MM.1S (cell line): ENCODE measurements around the gene AKAP13.

Experiments used
- DNase-seq: peaks from one replicate; pipeline ENCODE4 v3.0.0-alpha.2; 2015
- H2AFZ ChIP-seq: fragments of 300-600 bp; sonication (generic); 2 replicates; pipeline ENCODE4 v1.6.0; 2016; ENCODE audit warnings: antibody characterized with exemption, low read length
- H3F3A ChIP-seq: fragments of 300-600 bp; sonication (generic); 2 replicates; pipeline ENCODE4 v1.6.1; 2016; ENCODE audit warnings: mild to moderate bottlenecking, antibody characterized with exemption, low read length, moderate library complexity, mixed read lengths; ENCODE audit not compliant: insufficient read depth
- H3K27ac ChIP-seq: fragments of 300-600 bp; sonication (generic); 2 replicates; pipeline ENCODE4 v1.5.1; 2016; ENCODE audit warnings: mild to moderate bottlenecking, low read length
- H3K27me3 ChIP-seq: fragments of 300-600 bp; sonication (generic); replicated peaks from 2 replicates; pipeline ENCODE4 v1.6.0; 2016; ENCODE audit warnings: low read length; ENCODE audit not compliant: insufficient read depth
- H3K36me3 ChIP-seq: fragments of 300-600 bp; sonication (generic); replicated peaks from 2 replicates; pipeline ENCODE4 v1.6.1; 2016; ENCODE audit warnings: mild to moderate bottlenecking, low read length, mixed read lengths; ENCODE audit not compliant: insufficient read depth
- H3K4me1 ChIP-seq: fragments of 300-600 bp; sonication (generic); 2 replicates; pipeline ENCODE4 v1.6.1; 2016; ENCODE audit warnings: low read length, mixed read lengths
- H3K4me2 ChIP-seq: fragments of 300-600 bp; sonication (generic); 2 replicates; pipeline ENCODE4 v1.6.0; 2016; ENCODE audit warnings: low read depth, low read length
- H3K4me3 ChIP-seq: fragments of 300-600 bp; sonication (generic); 2 replicates; pipeline ENCODE4 v1.5.1; 2016; ENCODE audit warnings: low read length, mixed read lengths
- H3K79me2 ChIP-seq: fragments of 300-600 bp; sonication (generic); 2 replicates; pipeline ENCODE4 v1.6.1; 2016; ENCODE audit warnings: mixed run types, low read length, mixed read lengths
- H3K9ac ChIP-seq: fragments of 300-600 bp; sonication (generic); 2 replicates; pipeline ENCODE4 v1.6.1; 2016; ENCODE audit warnings: low read length, mixed read lengths
- H3K9me2 ChIP-seq: fragments of 300-600 bp; sonication (generic); replicated peaks from 2 replicates; pipeline ENCODE4 v1.6.1; 2016; ENCODE audit warnings: mild to moderate bottlenecking, low read length, mixed read lengths; ENCODE audit not compliant: insufficient read depth
- H3K9me3 ChIP-seq: fragments of 300-600 bp; sonication (generic); replicated peaks from 2 replicates; pipeline ENCODE4 v1.6.1; 2016; ENCODE audit warnings: mild to moderate bottlenecking, low read length, mixed read lengths; ENCODE audit not compliant: insufficient read depth
- H4K20me1 ChIP-seq: fragments of 300-600 bp; sonication (generic); 2 replicates; pipeline ENCODE4 v1.6.1; 2016; ENCODE audit warnings: mild to moderate bottlenecking, low read length, moderate library complexity, mixed read lengths; ENCODE audit not compliant: insufficient read depth
- CTCF ChIP-seq: fragments of 300-600 bp; sonication (generic); IDR thresholded peaks from 2 replicates; pipeline ENCODE4 v1.5.1; 2016; ENCODE audit warnings: antibody characterized with exemption, low read length, mixed read lengths
- EZH2 ChIP-seq: fragments of 300-600 bp; sonication (generic); optimal IDR thresholded peaks from 2 replicates; pipeline ENCODE3; 2017; ENCODE audit warnings: low read depth, mild to moderate bottlenecking, antibody characterized with exemption, low read length, mixed read lengths
- EZH2phosphoT487 ChIP-seq: fragments of 300-600 bp; sonication (generic); IDR thresholded peaks from 2 replicates; pipeline ENCODE4 v1.6.1; 2018; ENCODE audit warnings: antibody characterized with exemption, low read length

Gene AKAP13

GRCh38 chr15:85491691-85492090 is 111.3 kb downstream of the AKAP13 start:
- Histone ChIP-seq H3K4me1 (no peaks in the 10 kb centered on the region), H3K79me2 (no peaks in the 10 kb centered on the region), H3K36me3 (no peaks in the 10 kb centered on the region)

GRCh38 chr15:85492406-85492805 is 112.0 kb downstream of the AKAP13 start:
- H3K4me1 ChIP-seq: no peaks in the 10 kb centered on the region
- H3K36me3 ChIP-seq: no peaks in the 10 kb centered on the region
- H2AFZ ChIP-seq: no peak overlapping the region

More at GRCh38 chr15:85491691-85492090, 111.3 kb downstream of the AKAP13 start:
- H3K4me2 ChIP-seq: no peak overlapping the region
- TF ChIP-seq EZH2phosphoT487: no peak
- TF ChIP-seq CTCF: no peak
- no peak for TF ChIP-seq EZH2
- no peak for DNase-seq
- H3K27me3 ChIP-seq: no peaks in the 10 kb centered on the region
- no peaks in the 10 kb centered on the region for H4K20me1 ChIP-seq
- no peaks in the 10 kb centered on the region for H3K9me3 ChIP-seq
- H2AFZ ChIP-seq: no peak overlapping the region
- H3F3A ChIP-seq: no peaks in the 10 kb centered on the region
- H3K9me2 ChIP-seq: no peaks in the 10 kb centered on the region
- no peak overlapping the region for H3K27ac ChIP-seq
- no peak overlapping the region for H3K4me3 ChIP-seq
- no peak overlapping the region for H3K9ac ChIP-seq

DNA sequence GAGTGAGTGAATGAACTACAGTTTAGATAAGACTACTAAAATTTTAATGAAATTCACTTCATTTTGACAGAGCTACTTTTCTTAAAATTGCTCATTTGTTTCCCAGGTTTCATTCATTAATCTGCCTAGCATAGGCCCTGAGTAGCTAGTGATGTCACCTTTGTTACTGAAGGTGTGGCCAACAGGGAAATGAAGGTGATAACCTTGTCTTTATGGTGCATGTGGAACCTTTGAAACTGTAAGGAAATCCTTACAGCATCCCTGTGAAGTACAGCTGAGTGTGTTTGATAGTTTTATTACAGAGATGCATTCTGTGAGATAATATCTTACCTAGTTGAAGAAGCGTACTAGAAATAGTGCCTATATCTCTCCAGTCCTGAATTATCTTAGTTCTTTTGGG is 112.9 kb downstream of the AKAP13 start:
- TF ChIP-seq EZH2phosphoT487 (no peak), CTCF (no peak), EZH2 (no peak)
- Histone ChIP-seq H3K4me3 (no peak overlapping the region), H3K9ac (no peak overlapping the region), H3K4me2 (no peak overlapping the region), H3K9me3 (no peaks in the 10 kb centered on the region), H3K9me2 (no peaks in the 10 kb centered on the region), H3K36me3 (no peaks in the 10 kb centered on the region), H3K4me1 (no peaks in the 10 kb centered on the region), H3K79me2 (no peaks in the 10 kb centered on the region), H3K27ac (no peak overlapping the region), H4K20me1 (no peaks in the 10 kb centered on the region), H3F3A (no peaks in the 10 kb centered on the region), H3K27me3 (no peaks in the 10 kb centered on the region), H2AFZ (no peak overlapping the region)
- no peak for DNase-seq

More at GRCh38 chr15:85492406-85492805, 112.0 kb downstream of the AKAP13 start:
- Histone ChIP-seq H3K4me2 (no peak overlapping the region), H3K9me3 (no peaks in the 10 kb centered on the region), H3K4me3 (no peak overlapping the region), H3K9me2 (no peaks in the 10 kb centered on the region), H3K27ac (no peak overlapping the region), H4K20me1 (no peaks in the 10 kb centered on the region), H3K27me3 (no peaks in the 10 kb centered on the region), H3K9ac (no peak overlapping the region), H3F3A (no peaks in the 10 kb centered on the region), H3K79me2 (no peaks in the 10 kb centered on the region)
- DNase-seq: no peak
- TF ChIP-seq CTCF: no peak
- TF ChIP-seq EZH2: no peak
- no peak for TF ChIP-seq EZH2phosphoT487
